ENCODE results near the gene RACGAP1. TPM values are rescaled to one million over a fixed set of nuclear protein-coding genes. Genes with fewer than 3 reads are reported as not detected.

Gene RACGAP1
- total RNA-seq, 1 donor from 2014 or later = 71.2 TPM

- no peak for DNase-seq (ENCODE audit: low spot score)
- Mint-ChIP-seq H3K27ac (no peak overlapping the region), H3K9me3 (no peaks in the 10 kb centered on the region), H3K4me3 (no peak overlapping the region), H3K36me3 (ENCODE audit: low read depth) (no peaks in the 10 kb centered on the region), H3K27me3 (ENCODE audit: insufficient read depth) (peaks cover 58% of the 10 kb centered on the region), H3K4me1 (ENCODE audit: low read depth) (peaks cover 17% of the 10 kb centered on the region)
- intact Hi-C loops (cut with micrococcal nuclease) = no loop called here
Measured at GRCh38 chr12:50051101-50051806, 26.0 kb upstream of the RACGAP1 start.

DNA sequence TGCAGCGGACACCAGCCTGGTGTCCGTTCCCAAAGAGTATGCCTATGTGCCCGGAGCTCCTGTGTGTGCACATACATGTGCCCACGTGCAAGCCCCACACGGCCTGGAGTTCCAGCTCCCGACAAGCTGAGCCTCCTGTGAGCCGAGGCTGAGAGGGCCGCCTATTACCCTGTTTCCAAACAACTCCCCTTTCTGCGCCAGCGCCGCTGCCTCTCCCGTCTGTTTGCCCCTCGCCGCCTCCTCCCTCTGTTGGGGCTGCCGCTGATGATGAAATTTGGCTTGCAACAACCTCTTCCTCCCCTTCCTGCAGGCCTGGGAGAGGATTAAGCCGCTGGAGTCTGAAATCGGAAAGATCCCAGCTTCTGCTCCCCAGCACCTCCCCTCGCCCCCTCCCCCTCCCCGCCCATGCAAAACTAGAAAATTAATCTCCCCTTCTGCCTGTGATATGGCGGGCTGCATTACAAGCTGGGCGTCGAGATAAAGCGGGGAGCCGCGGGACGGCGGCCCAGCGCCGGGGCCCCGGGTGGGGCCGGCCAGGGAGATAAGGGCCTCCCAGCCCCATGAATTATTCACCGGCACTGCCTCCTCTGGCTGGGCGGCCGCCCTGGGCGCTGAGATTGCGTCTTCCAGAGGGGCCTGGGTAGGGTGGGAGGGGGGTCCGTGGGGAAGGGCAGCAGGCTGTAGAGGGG, 25.3 kb upstream of the RACGAP1 start:
- no peak for DNase-seq (ENCODE audit: low spot score)
- peaks cover 53% of the 10 kb centered on the region for H3K27me3 Mint-ChIP-seq (ENCODE audit: insufficient read depth)
- no peaks in the 10 kb centered on the region for H3K36me3 Mint-ChIP-seq (ENCODE audit: low read depth)
- intact Hi-C loops (cut with micrococcal nuclease) = no loop called here
- H3K4me1 Mint-ChIP-seq (ENCODE audit: low read depth) = peaks cover 10% of the 10 kb centered on the region
- H3K9me3 Mint-ChIP-seq = no peaks in the 10 kb centered on the region
- no peak overlapping the region for H3K27ac Mint-ChIP-seq
- H3K4me3 Mint-ChIP-seq = no peak overlapping the region

DNA sequence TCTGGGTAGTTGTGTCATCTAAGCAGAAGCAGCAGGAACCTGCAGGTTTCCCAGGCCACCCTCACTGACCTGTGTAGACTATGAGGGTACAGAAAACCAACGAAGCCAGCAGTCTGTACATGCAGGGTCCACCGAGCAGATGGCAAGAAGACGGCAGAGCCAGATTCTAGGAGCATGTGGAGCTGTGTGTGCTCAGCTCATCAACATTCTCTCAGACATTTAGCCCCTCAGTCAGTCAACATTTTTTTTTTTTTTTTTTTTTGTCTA, 24.8 kb upstream of the RACGAP1 start:
- H3K27ac Mint-ChIP-seq = no peak overlapping the region
- DNase-seq (ENCODE audit: low spot score) = no peak
- intact Hi-C loops (cut with micrococcal nuclease) = no loop called here
- no peaks in the 10 kb centered on the region for H3K9me3 Mint-ChIP-seq
- peaks cover 9% of the 10 kb centered on the region for H3K4me1 Mint-ChIP-seq (ENCODE audit: low read depth)
- peaks cover 49% of the 10 kb centered on the region for H3K27me3 Mint-ChIP-seq (ENCODE audit: insufficient read depth)
- H3K36me3 Mint-ChIP-seq (ENCODE audit: low read depth) = no peaks in the 10 kb centered on the region
- no peak overlapping the region for H3K4me3 Mint-ChIP-seq

DNA sequence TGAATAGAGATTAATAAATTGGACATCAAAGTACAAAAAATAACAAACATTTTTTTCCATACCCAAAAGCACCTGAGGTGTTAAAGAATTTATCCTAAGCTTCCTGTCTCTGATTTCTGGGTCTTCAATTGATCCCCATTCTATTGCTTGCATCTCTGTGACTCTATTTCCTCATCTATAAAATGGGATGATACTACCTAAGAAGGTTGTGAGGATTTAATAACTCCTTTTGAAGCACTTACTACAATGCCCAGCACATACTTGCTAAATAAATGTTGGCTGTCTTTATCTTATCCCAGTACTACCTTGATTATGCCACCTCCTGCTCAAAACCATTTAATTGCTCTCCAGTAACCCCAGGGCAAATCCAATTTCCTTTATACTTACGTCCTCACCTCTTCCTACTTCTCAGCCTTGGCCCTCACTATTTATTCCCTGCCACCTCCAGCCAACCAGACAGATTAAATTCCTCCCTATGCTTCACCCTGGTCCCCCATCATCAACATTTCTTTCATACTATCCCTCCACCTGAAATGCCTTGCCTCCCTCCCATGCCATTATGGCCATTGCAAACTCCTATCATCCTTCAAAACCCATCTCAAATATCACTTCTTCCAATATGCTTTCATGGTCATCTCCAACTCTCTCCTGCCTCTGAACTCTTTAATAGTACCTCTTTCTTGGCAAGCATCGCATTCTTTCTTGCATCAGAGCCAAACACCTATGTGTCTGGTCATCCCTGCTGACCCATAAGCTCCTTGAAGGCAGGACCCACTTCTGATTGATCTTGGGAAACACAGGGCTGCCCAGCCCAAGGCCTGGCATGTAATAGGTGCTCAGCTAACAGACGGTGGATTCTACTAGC, 24.2 kb upstream of the RACGAP1 start:
- no peak for DNase-seq (ENCODE audit: low spot score)
- H3K27ac Mint-ChIP-seq = no peak overlapping the region
- H3K4me3 Mint-ChIP-seq = no peak overlapping the region
- H3K27me3 Mint-ChIP-seq (ENCODE audit: insufficient read depth) = peaks cover 49% of the 10 kb centered on the region
- intact Hi-C loops (cut with micrococcal nuclease) = no loop called here
- H3K9me3 Mint-ChIP-seq = no peaks in the 10 kb centered on the region
- H3K4me1 Mint-ChIP-seq (ENCODE audit: low read depth) = peaks cover 11% of the 10 kb centered on the region
- no peaks in the 10 kb centered on the region for H3K36me3 Mint-ChIP-seq (ENCODE audit: low read depth)

GRCh38 chr12:50047693-50048250, 22.5 kb upstream of the RACGAP1 start:
- no peaks in the 10 kb centered on the region for H3K36me3 Mint-ChIP-seq (ENCODE audit: low read depth)
- no peak overlapping the region for H3K27ac Mint-ChIP-seq
- no peak for DNase-seq (ENCODE audit: low spot score)
- H3K4me1 Mint-ChIP-seq (ENCODE audit: low read depth) = peaks cover 27% of the 10 kb centered on the region
- peaks cover 38% of the 10 kb centered on the region for H3K27me3 Mint-ChIP-seq (ENCODE audit: insufficient read depth)
- no peak overlapping the region for H3K4me3 Mint-ChIP-seq
- intact Hi-C loops (cut with micrococcal nuclease) = no loop called here
- no peaks in the 10 kb centered on the region for H3K9me3 Mint-ChIP-seq

GRCh38 chr12:50043854-50044253, 18.6 kb upstream of the RACGAP1 start:
- intact Hi-C loops (cut with micrococcal nuclease) = no loop called here
- Mint-ChIP-seq H3K4me1 (ENCODE audit: low read depth) (peaks cover 37% of the 10 kb centered on the region), H3K4me3 (no peak overlapping the region), H3K27me3 (ENCODE audit: insufficient read depth) (peaks cover 11% of the 10 kb centered on the region), H3K36me3 (ENCODE audit: low read depth) (no peaks in the 10 kb centered on the region), H3K9me3 (no peaks in the 10 kb centered on the region), H3K27ac (no peak overlapping the region)
- no peak for DNase-seq (ENCODE audit: low spot score)

DNA sequence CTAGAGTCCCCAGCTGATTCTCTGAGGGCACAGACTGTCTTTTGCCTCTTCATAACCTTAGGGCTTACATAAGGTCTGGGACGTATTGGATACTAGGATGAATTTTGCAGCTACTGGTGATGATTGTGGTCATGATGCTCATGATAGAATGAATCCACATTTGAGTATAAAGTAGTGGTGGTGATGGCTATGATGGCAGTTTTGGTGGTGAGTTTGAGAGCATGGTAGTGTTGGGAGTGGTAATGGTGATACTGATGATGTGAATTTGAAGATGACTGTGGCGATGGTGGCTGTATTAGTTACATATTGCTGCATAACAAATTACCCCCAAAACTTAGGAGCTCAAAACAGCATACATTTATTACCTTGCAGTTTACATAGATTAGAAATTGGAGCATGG, 18.0 kb upstream of the RACGAP1 start:
- Mint-ChIP-seq H3K27ac (no peak overlapping the region), H3K4me1 (ENCODE audit: low read depth) (peaks cover 37% of the 10 kb centered on the region), H3K36me3 (ENCODE audit: low read depth) (no peaks in the 10 kb centered on the region), H3K27me3 (ENCODE audit: insufficient read depth) (peaks cover 6% of the 10 kb centered on the region), H3K9me3 (no peaks in the 10 kb centered on the region), H3K4me3 (no peak overlapping the region)
- no peak for DNase-seq (ENCODE audit: low spot score)
- intact Hi-C loops (cut with micrococcal nuclease) = no loop called here

- peak overlapping the region; percentile 59 for H3K27ac Mint-ChIP-seq
- H3K4me1 Mint-ChIP-seq (ENCODE audit: low read depth) = peaks cover 37% of the 10 kb centered on the region
Measured at GRCh38 chr12:50042693-50043092, 17.4 kb upstream of the RACGAP1 start.

GRCh38 chr12:50041962-50042361, 16.7 kb upstream of the RACGAP1 start:
- DNase-seq (ENCODE audit: low spot score) = no peak
- intact Hi-C loops (cut with micrococcal nuclease) = no loop called here
- H3K9me3 Mint-ChIP-seq = no peaks in the 10 kb centered on the region
- peaks cover 6% of the 10 kb centered on the region for H3K27me3 Mint-ChIP-seq (ENCODE audit: insufficient read depth)
- no peak overlapping the region for H3K27ac Mint-ChIP-seq
- H3K36me3 Mint-ChIP-seq (ENCODE audit: low read depth) = no peaks in the 10 kb centered on the region
- H3K4me1 Mint-ChIP-seq (ENCODE audit: low read depth) = peaks cover 30% of the 10 kb centered on the region
- H3K4me3 Mint-ChIP-seq = no peak overlapping the region

More at GRCh38 chr12:50042693-50043092, 17.4 kb upstream of the RACGAP1 start:
- intact Hi-C loops (cut with micrococcal nuclease) = no loop called here
- H3K9me3 Mint-ChIP-seq = no peaks in the 10 kb centered on the region
- no peaks in the 10 kb centered on the region for H3K36me3 Mint-ChIP-seq (ENCODE audit: low read depth)
- DNase-seq (ENCODE audit: low spot score) = no peak
- no peak overlapping the region for H3K4me3 Mint-ChIP-seq
- peaks cover 6% of the 10 kb centered on the region for H3K27me3 Mint-ChIP-seq (ENCODE audit: insufficient read depth)

GRCh38 chr12:50041062-50041860, 16.0 kb upstream of the RACGAP1 start:
- intact Hi-C loops (cut with micrococcal nuclease) = no loop called here
- Mint-ChIP-seq H3K27ac (no peak overlapping the region), H3K4me1 (ENCODE audit: low read depth) (peaks cover 28% of the 10 kb centered on the region), H3K9me3 (no peaks in the 10 kb centered on the region), H3K27me3 (ENCODE audit: insufficient read depth) (peaks cover 6% of the 10 kb centered on the region), H3K36me3 (ENCODE audit: low read depth) (no peaks in the 10 kb centered on the region), H3K4me3 (no peak overlapping the region)
- DNase-seq (ENCODE audit: low spot score) = no peak

- intact Hi-C loops (cut with micrococcal nuclease) = no loop called here
- H3K4me3 Mint-ChIP-seq = no peak overlapping the region
Measured at GRCh38 chr12:50040657-50041056, 15.4 kb upstream of the RACGAP1 start.

DNA sequence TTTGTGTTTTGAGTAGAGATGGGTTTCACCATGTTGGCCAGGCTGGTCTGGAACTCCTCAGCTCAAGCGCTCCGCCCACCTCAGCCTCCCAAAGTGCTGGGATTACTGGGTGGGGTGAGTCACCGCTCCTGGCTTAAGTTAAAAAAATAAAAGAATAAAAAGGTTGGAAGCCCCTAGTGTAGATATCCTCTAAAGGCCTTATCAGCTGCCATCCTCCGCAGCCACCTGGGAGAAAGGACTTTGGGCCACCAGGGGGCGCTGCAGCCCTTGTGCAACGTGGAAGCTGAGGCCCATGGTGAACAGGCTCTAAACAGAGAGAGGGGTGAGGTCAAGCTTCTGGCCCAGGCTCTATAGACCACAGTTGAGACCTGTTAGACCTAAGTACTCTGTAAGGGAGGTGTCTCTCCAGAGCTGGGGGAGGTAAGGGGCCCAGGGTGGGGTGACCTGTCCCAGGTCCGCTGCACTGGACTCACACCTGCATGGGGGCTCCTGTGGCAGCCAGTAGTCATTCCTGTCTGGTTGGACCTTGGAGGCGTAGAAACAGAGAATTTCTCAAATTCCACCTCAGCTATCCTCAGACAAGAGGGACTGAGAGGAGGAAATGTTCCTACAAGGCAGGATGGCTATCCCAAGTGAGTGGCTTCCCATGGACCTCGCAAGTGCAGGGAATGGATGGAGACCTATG, 14.0 kb upstream of the RACGAP1 start:
- H3K36me3 Mint-ChIP-seq (ENCODE audit: low read depth) = no peaks in the 10 kb centered on the region
- H3K9me3 Mint-ChIP-seq = no peaks in the 10 kb centered on the region
- peaks cover 24% of the 10 kb centered on the region for H3K4me1 Mint-ChIP-seq (ENCODE audit: low read depth)
- peak; percentile 73 for DNase-seq (ENCODE audit: low spot score)
- peaks cover 16% of the 10 kb centered on the region for H3K27me3 Mint-ChIP-seq (ENCODE audit: insufficient read depth)
- H3K27ac Mint-ChIP-seq = no peak overlapping the region
- intact Hi-C loops (cut with micrococcal nuclease) = loop anchor here (1.0 kb wide), 4 partner anchors 14 to 72 kb away; partner anchors contain the start of gene RACGAP1
- no peak overlapping the region for H3K4me3 Mint-ChIP-seq

More at GRCh38 chr12:50040657-50041056, 15.4 kb upstream of the RACGAP1 start:
- Mint-ChIP-seq H3K9me3 (no peaks in the 10 kb centered on the region), H3K36me3 (ENCODE audit: low read depth) (no peaks in the 10 kb centered on the region), H3K27me3 (ENCODE audit: insufficient read depth) (peaks cover 8% of the 10 kb centered on the region), H3K4me1 (ENCODE audit: low read depth) (peaks cover 28% of the 10 kb centered on the region), H3K27ac (no peak overlapping the region)
- DNase-seq (ENCODE audit: low spot score) = no peak
